NOMO-1 treated with DMSO at 0.1 percent for 48 hours (cell line): ENCODE data around the gene TBC1D22B.

Experiments
- DNase-seq: peaks from one replicate; lab custom pipeline; 2025; ENCODE audit not compliant: unreplicated experiment; lab: John Stamatoyannopoulos, UW

The TBC1D22B gene

GRCh38 chr6:37257634-37258404, at the start of gene TBC1D22B, which contains the start of gene TMEM217:
TBC1D22B (plus strand) TSS chr6:37257772; CDS start chr6:37257918, 146 bp downstream.
TMEM217 (minus strand) TSS chr6:37258144; CDS start chr6:37219030, 39,114 bp downstream.
- peak; percentile 93 for DNase-seq

- peak; percentile 72 for DNase-seq
These were observed 49.6 kb upstream of the TBC1D22B start for GRCh38 chr6:37207903-37208456.

GRCh38 chr6:37208793-37209192, 48.8 kb upstream of the TBC1D22B start:
- DNase-seq: no peak

- no peak for DNase-seq
These were observed 47.9 kb upstream of the TBC1D22B start for GRCh38 chr6:37209461-37210205.

GRCh38 chr6:37210313-37210968, 47.1 kb upstream of the TBC1D22B start:
- DNase-seq: peak; percentile 74

GRCh38 chr6:37212268-37212667, 45.3 kb upstream of the TBC1D22B start:
- no peak for DNase-seq

- no peak for DNase-seq
These were observed 39.5 kb upstream of the TBC1D22B start for GRCh38 chr6:37218061-37218460.

GRCh38 chr6:37218511-37218910, 39.1 kb upstream of the TBC1D22B start:
- peak; percentile 77 for DNase-seq

- no peak for DNase-seq
These were observed 35.9 kb upstream of the TBC1D22B start for GRCh38 chr6:37221585-37222124.

- DNase-seq: peak; percentile 84
These were observed 35.2 kb upstream of the TBC1D22B start for GRCh38 chr6:37222125-37222967.

GRCh38 chr6:37222992-37223391, 34.6 kb upstream of the TBC1D22B start:
- DNase-seq: no peak

- DNase-seq: no peak
These were observed 32.0 kb upstream of the TBC1D22B start for GRCh38 chr6:37225350-37226169.

GRCh38 chr6:37230104-37230503, 27.5 kb upstream of the TBC1D22B start:
- DNase-seq: no peak

- DNase-seq: no peak
These were observed 25.0 kb upstream of the TBC1D22B start for GRCh38 chr6:37232430-37233017.

GRCh38 chr6:37233541-37233940, 24.0 kb upstream of the TBC1D22B start:
- DNase-seq: no peak

- no peak for DNase-seq
These were observed 20.7 kb upstream of the TBC1D22B start for GRCh38 chr6:37236921-37237320.

GRCh38 chr6:37237789-37238188, 19.8 kb upstream of the TBC1D22B start:
- DNase-seq: no peak

GRCh38 chr6:37238381-37238780, 19.2 kb upstream of the TBC1D22B start:
- no peak for DNase-seq

- DNase-seq: no peak
These were observed 18.0 kb upstream of the TBC1D22B start for GRCh38 chr6:37239526-37239925.
